Nephron (organoid): ENCODE measurements around the gene SALL4.
"Not testable (repeated sequence)": the region's sequence is repeated elsewhere in the genome, so short reads cannot be mapped to it uniquely, and the experiment has no call there.

Source experiments
- H3K27ac Mint-ChIP-seq, 3 experiments: 2 replicates each; pipeline ENCODE4 v1.8.0; 2020; ENCODE audit warnings: mixed read lengths in 3 of 3, mild to moderate bottlenecking in 2 of 3, moderate library complexity in 1 of 3
- H3K27me3 Mint-ChIP-seq: 2 replicates; pipeline ENCODE4 v1.8.0; 2021; ENCODE audit warnings: low read depth, mild to moderate bottlenecking, moderate library complexity, mixed read lengths
- H3K36me3 Mint-ChIP-seq: 2 replicates; pipeline ENCODE4 v1.8.0; 2020; ENCODE audit warnings: low read depth, mixed read lengths
- H3K4me1 Mint-ChIP-seq: 2 replicates; pipeline ENCODE4 v1.8.0; 2020; ENCODE audit warnings: mixed read lengths
- H3K4me3 Mint-ChIP-seq, 3 experiments: 2 replicates each; pipeline ENCODE4 v1.8.0; 2020; ENCODE audit warnings: mild to moderate bottlenecking in 3 of 3, mixed read lengths in 3 of 3, moderate library complexity in 2 of 3
- H3K9me3 Mint-ChIP-seq: 2 replicates; pipeline ENCODE4 v1.8.0; 2020; ENCODE audit warnings: mixed read lengths
- CTCF ChIP-seq, 3 experiments: fragments of 200-600 bp; sonication (generic); IDR thresholded peaks; one replicate each; pipeline ENCODE4 v1.5.0; 2021; ENCODE audit warnings: antibody characterized with exemption in 3 of 3; ENCODE audit not compliant: unreplicated experiment in 3 of 3

SALL4 gene

GRCh38 chr20:51739722-51740249, 62.5 kb downstream of the SALL4 start:
- peaks cover 31% of the 10 kb centered on the region for H3K4me1 Mint-ChIP-seq
- no peaks in the 10 kb centered on the region for H3K36me3 Mint-ChIP-seq
- H3K27me3 Mint-ChIP-seq = no peaks in the 10 kb centered on the region
- no peaks in the 10 kb centered on the region for H3K9me3 Mint-ChIP-seq
- H3K27ac Mint-ChIP-seq = no peak overlapping the region
- TF ChIP-seq CTCF (IDR thresholded peaks at IDR 0.05; ENCODE audit: unreplicated experiment in 3 of 3) = no peak
- H3K4me3 Mint-ChIP-seq = no peak overlapping the region

DNA sequence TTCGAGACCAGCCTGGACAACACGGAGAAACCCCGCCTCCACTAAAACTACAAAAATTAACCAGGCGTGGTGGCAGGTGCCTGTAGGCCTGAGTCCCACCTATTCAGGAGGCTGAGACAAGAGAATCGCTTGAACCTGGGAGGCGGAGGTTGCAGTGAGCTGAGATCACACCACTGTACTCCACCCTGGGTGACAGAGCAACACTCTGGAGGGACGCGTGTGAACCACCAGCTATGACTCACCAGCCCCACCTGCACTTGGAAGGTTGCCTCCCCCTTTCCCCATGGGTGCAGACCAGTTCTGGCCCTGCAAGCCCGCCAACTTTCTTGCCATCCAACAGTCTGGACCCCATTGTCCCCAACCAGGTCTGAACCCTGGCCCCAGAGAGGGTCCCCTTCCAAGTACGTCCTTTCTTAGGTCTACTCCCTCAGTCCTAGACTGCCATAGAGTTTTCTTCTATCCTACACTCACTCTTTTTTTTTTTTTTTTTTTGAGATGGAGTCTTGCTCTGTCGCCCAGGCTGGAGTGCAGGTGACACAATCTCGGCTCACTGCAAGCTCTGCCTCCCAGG, 63.4 kb downstream of the SALL4 start:
- Mint-ChIP-seq H3K4me3 (no peak overlapping the region), H3K9me3 (no peaks in the 10 kb centered on the region), H3K36me3 (no peaks in the 10 kb centered on the region), H3K27ac (no peak overlapping the region), H3K27me3 (no peaks in the 10 kb centered on the region), H3K4me1 (peaks cover 36% of the 10 kb centered on the region)
- TF ChIP-seq CTCF (IDR thresholded peaks at IDR 0.05; ENCODE audit: unreplicated experiment in 3 of 3) = no peak

DNA sequence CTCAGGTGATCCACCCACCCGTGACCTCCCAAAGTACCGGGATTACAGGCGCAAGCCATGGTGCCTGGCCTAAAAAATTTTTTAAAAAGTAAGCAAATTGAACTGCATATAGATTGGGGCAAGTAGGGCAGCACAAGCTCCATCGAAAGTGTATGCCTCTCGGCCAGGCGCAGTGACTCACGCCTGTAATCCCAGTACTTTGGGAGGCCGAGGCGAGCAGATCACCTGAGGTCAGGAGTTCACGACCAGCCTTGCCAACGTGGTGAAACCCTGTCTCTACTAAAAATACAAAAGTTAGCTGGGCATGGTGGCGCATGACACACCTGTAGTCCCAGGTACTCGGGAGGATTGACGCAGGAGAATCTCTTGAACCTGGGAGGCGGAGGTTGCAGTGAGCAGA, 64.1 kb downstream of the SALL4 start:
- not testable (repeated sequence) for H3K27ac Mint-ChIP-seq, H3K4me3 Mint-ChIP-seq, H3K36me3 Mint-ChIP-seq, H3K9me3 Mint-ChIP-seq, H3K27me3 Mint-ChIP-seq
- peaks cover 36% of the 10 kb centered on the region for H3K4me1 Mint-ChIP-seq

- H3K27me3 Mint-ChIP-seq = no peaks in the 10 kb centered on the region
Observed at GRCh38 chr20:51736947-51737346, 65.4 kb downstream of the SALL4 start.

DNA sequence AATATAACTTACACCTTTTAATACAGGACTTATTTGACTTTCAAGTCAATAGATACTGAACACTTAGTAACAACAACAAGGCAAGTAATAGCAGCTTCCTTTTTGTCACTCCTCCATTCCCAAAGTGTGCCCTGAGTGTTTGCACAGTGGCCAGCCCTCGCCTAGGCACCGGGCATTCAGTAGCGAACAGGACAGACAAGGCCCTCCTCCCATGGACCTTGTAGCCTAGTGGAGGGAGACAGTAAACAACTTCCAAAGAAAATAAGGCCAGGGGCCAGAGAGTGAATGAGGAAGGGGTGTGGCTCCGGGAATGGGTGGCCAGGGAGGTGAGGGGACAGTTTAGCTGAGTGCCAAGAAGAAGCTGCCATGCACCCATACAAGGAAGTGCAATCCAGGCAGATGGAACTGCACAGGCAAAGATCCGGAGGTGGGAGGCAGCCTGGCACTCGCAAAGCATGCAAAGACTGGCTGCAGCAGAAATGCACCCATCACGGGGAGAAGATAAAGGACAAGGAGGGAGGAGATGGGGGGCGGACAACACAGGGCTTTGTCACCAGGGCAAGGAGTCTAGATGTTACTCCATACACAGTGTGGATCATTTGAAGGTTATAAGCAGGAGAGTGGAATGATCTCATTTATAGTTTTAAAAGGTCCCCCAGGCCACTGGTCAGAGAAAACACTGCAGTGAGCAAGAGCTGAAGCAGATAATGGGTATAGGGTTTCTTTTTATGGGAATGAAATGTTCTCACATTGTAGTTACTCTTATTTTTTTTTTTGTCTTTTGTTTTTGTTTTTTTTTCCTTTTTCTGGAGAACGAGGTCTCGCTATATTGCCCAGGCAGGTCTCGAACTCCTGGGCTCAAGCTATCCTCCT, 66.4 kb downstream of the SALL4 start:
- Mint-ChIP-seq H3K27me3 (no peaks in the 10 kb centered on the region), H3K4me1 (peaks cover 42% of the 10 kb centered on the region), H3K4me3 (no peak overlapping the region), H3K36me3 (no peaks in the 10 kb centered on the region), H3K9me3 (no peaks in the 10 kb centered on the region), H3K27ac (no peak overlapping the region)
- no peak for TF ChIP-seq CTCF (IDR thresholded peaks at IDR 0.05; ENCODE audit: unreplicated experiment in 3 of 3)

More at GRCh38 chr20:51736947-51737346, 65.4 kb downstream of the SALL4 start:
- H3K36me3 Mint-ChIP-seq = no peaks in the 10 kb centered on the region
- no peaks in the 10 kb centered on the region for H3K9me3 Mint-ChIP-seq
- peaks cover 37% of the 10 kb centered on the region for H3K4me1 Mint-ChIP-seq
- no peak for TF ChIP-seq CTCF (IDR thresholded peaks at IDR 0.05; ENCODE audit: unreplicated experiment in 3 of 3)
- H3K4me3 Mint-ChIP-seq = no peak overlapping the region
- no peak overlapping the region for H3K27ac Mint-ChIP-seq

DNA sequence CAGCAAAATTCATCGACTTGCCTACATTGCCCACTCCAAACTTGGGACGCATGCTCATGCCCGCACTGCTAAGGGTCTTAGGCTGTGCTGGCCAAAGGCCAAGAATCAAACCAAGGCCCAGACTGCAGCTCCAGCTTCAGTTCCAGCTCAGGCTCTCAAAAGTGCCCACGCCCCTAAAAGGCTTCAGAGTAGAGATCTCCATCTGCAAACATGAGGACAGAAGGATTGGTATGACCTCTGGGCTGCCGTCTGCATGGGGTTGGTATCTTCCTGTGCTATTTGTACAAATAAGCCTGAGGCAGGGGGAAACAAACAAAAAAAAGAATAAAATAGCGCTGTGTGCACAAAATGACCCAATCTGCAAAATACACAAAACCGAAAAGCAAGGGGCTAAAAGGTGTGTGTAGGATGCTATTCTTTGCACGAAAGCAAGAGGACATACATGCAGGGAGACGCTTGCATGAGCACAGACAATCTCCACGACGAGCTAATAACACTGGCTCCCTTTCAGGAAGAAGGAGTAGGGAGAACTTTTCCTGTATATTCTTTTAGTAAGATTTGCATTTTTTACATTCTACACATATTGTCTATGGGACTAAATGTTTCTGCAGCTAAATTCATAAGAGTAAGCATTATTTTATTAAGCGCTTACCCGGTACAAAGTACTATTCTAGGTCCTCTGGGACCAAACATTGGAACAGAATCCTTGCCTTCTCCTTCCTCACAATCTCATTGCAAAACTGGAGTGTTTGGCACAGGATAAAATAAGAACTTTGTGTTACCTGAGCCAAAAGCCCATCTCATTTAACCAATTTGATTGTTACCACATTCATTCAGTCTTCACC, 67.2 kb downstream of the SALL4 start:
- Mint-ChIP-seq H3K4me1 (peaks cover 42% of the 10 kb centered on the region), H3K36me3 (no peaks in the 10 kb centered on the region), H3K27me3 (no peaks in the 10 kb centered on the region), H3K9me3 (no peaks in the 10 kb centered on the region), H3K27ac (no peak overlapping the region), H3K4me3 (no peak overlapping the region)
- no peak for TF ChIP-seq CTCF (IDR thresholded peaks at IDR 0.05; ENCODE audit: unreplicated experiment in 3 of 3)
